Measurements from ENCODE around the gene NAT8L. TPM values are rescaled to one million over a fixed set of nuclear protein-coding genes. Genes with fewer than 3 reads are reported as not detected.

NAT8L gene
- total RNA-seq, 1 donor: 0.09 TPM

DNA sequence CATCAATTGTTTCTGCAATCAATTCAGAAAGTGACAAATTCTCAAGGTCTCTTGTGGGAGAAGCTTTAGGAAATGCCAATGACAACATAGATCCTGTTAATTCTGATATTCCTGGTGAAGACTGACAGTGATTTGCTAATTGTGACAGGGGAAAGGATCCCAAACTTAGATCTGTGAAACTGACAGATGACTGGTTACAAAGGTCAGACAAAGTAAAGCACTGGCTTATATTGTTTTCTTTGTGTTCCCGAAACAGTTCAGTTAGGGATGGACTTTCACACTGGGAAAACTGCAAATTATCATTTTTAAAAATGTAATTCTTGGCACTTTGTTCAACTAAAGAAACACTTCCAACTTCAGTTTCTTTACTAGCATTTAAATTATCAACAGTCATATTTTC is 30.1 kb downstream of the NAT8L start:
- DNase-seq (ENCODE audit: low read depth): no peak
- H3K4me3 ChIP-seq (ENCODE audit: low read depth, low read length): no peak overlapping the region
- no peak for TF ChIP-seq CTCF (IDR thresholded peaks at IDR 0.05; ENCODE audit: insufficient read depth, low read length)

- no peak overlapping the region for H3K4me3 ChIP-seq (ENCODE audit: low read depth, low read length)
- TF ChIP-seq CTCF (IDR thresholded peaks at IDR 0.05; ENCODE audit: insufficient read depth, low read length): no peak
- DNase-seq (ENCODE audit: low read depth): no peak
Observed at GRCh38 chr4:2090642-2091041, 31.5 kb downstream of the NAT8L start.

GRCh38 chr4:2091990-2092668 is 33.0 kb downstream of the NAT8L start:
- no peak for DNase-seq (ENCODE audit: low read depth)
- no peak for TF ChIP-seq CTCF (IDR thresholded peaks at IDR 0.05; ENCODE audit: insufficient read depth, low read length)
- H3K4me3 ChIP-seq (ENCODE audit: low read depth, low read length): no peak overlapping the region

GRCh38 chr4:2092669-2093053 is 33.5 kb downstream of the NAT8L start:
- no peak for DNase-seq (ENCODE audit: low read depth)
- no peak for TF ChIP-seq CTCF (IDR thresholded peaks at IDR 0.05; ENCODE audit: insufficient read depth, low read length)
- H3K4me3 ChIP-seq (ENCODE audit: low read depth, low read length): no peak overlapping the region

DNA sequence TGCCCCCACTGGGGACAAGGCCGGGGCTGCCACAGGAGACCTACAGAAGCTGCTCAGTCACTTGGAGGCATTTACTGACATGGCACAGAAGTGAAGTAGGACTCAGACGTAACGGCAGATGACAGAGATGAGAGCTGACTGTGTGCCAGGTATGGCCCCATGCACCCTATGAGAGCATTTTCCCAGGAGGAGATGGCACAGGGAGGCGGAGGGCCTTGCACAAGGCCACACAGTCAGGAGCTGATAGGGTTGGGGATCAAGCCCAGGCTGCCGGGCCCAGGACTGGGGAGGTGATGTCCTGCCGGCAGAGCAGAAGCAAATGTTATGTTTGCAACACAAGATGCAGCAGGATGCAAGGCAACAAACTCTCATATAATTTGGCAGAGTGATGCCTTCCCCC is 34.1 kb downstream of the NAT8L start:
- H3K4me3 ChIP-seq (ENCODE audit: low read depth, low read length): no peak overlapping the region
- no peak for TF ChIP-seq CTCF (IDR thresholded peaks at IDR 0.05; ENCODE audit: insufficient read depth, low read length)
- DNase-seq (ENCODE audit: low read depth): no peak

DNA sequence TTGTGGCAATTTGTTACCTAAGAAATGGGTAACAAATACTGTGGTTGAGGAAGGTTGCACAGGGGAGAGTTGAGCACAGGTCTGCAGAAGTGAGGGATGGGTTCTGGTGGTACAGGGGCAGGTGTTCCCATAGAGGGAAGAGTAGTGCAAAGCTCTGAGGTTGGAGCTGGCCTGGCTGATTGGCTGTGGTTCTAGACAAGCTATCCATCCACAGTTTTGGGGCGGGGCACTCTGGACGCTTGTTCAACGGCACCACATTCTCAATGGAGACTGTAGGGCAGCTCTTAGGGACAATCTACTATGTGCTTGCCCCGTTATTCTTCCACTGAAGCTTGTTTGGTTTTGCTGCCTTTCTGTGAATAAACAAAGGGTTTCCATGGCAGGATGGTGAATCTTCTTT is 35.4 kb downstream of the NAT8L start:
- no peak overlapping the region for H3K4me3 ChIP-seq (ENCODE audit: low read depth, low read length)
- no peak for TF ChIP-seq CTCF (IDR thresholded peaks at IDR 0.05; ENCODE audit: insufficient read depth, low read length)
- no peak for DNase-seq (ENCODE audit: low read depth)

All from fibroblast of the aortic adventitia (primary cell).